Activated T-cell treated with anti-CD3 and anti-CD28 coated beads, Interleukin-2, amount 50 U/mL, for 4 hours (primary cell): ENCODE results near the gene MYO5B. TPM values are rescaled to one million over a fixed set of nuclear protein-coding genes. Genes with fewer than 3 reads are reported as not detected.

ENCODE experiments used
- ATAC-seq, 2 donors: fragments of 200-7000 bp; cut with Tn5 transposase; one replicate each; pipeline ENCODE4 v1.10.0; 2021
- DNase-seq: peaks from one replicate; pipeline ENCODE4 v3.0.0-alpha.2; 2020
- H3K27me3 Mint-ChIP-seq: one replicate; pipeline ENCODE4 v1.8.0; 2021; ENCODE audit warnings: low read depth, mixed read lengths
- H3K36me3 Mint-ChIP-seq: one replicate; pipeline ENCODE4 v1.8.0; 2022; ENCODE audit warnings: mixed read lengths; ENCODE audit not compliant: insufficient read depth
- H3K4me1 Mint-ChIP-seq: one replicate; pipeline ENCODE4 v1.8.0; 2021; ENCODE audit warnings: low read depth, mixed read lengths
- H3K4me3 Mint-ChIP-seq: one replicate; pipeline ENCODE4 v1.8.0; 2021; ENCODE audit warnings: mild to moderate bottlenecking, moderate library complexity, mixed read lengths
- H3K9me3 Mint-ChIP-seq: one replicate; pipeline ENCODE4 v1.8.0; 2021; ENCODE audit warnings: mixed read lengths
- total RNA-seq, 3 donors: library from RNA; stranded (reverse); gene quantifications; one replicate each; pipeline ENCODE4 v1.2.1, GENCODE V29; 2021

Gene MYO5B
- total RNA-seq, 3 donors from 2014 or later, result 0.13 to 0.14 (median 0.13) TPM

DNA sequence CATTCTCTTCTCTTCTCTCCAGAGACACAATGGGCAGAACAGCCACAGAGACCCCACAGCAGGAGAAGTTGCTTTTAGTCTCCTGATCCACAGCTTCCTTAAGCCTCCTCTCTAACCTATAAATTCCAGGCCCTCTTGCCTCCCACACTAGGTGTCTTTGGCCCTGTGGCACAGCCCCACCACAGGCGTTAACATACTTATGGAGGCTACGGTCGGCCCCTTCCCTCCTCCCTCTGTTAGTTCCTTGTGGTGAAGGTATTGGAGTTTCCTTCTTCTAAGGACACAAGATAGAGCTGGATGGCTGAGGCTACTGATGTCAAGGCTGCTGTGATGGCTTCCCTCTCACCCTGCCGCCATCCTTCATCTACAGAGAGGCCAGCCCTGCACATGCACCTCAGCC is 258.1 kb downstream of the MYO5B start:
- no peaks in the 10 kb centered on the region for H3K27me3 Mint-ChIP-seq
- H3K36me3 Mint-ChIP-seq, result no peaks in the 10 kb centered on the region
- H3K9me3 Mint-ChIP-seq, result no peaks in the 10 kb centered on the region
- no peak overlapping the region for H3K4me3 Mint-ChIP-seq
- ATAC-seq, result no peak
- DNase-seq, result no peak
- H3K4me1 Mint-ChIP-seq, result no peaks in the 10 kb centered on the region

GRCh38 chr18:49935215-49935614 is 259.7 kb downstream of the MYO5B start:
- Mint-ChIP-seq H3K27me3 (no peaks in the 10 kb centered on the region), H3K9me3 (no peaks in the 10 kb centered on the region), H3K4me1 (no peaks in the 10 kb centered on the region), H3K4me3 (no peak overlapping the region), H3K36me3 (no peaks in the 10 kb centered on the region)
- DNase-seq, result no peak
- no peak for ATAC-seq

- Mint-ChIP-seq H3K36me3 (no peaks in the 10 kb centered on the region), H3K4me3 (no peak overlapping the region), H3K4me1 (no peaks in the 10 kb centered on the region), H3K9me3 (no peaks in the 10 kb centered on the region), H3K27me3 (no peaks in the 10 kb centered on the region)
- ATAC-seq, result no peak
- no peak for DNase-seq
Measured at GRCh38 chr18:49934457-49934856, 260.5 kb downstream of the MYO5B start.

GRCh38 chr18:49933530-49934128 is 261.3 kb downstream of the MYO5B start:
- Mint-ChIP-seq H3K9me3 (no peaks in the 10 kb centered on the region), H3K36me3 (no peaks in the 10 kb centered on the region), H3K4me3 (no peak overlapping the region), H3K4me1 (no peaks in the 10 kb centered on the region), H3K27me3 (no peaks in the 10 kb centered on the region)
- DNase-seq (no peak), ATAC-seq (peak in 1 of 2 donors; percentile 21)

- no peaks in the 10 kb centered on the region for H3K36me3 Mint-ChIP-seq
- no peaks in the 10 kb centered on the region for H3K4me1 Mint-ChIP-seq
- DNase-seq (no peak), ATAC-seq (no peak)
- peaks cover 3% of the 10 kb centered on the region for H3K27me3 Mint-ChIP-seq
- no peaks in the 10 kb centered on the region for H3K9me3 Mint-ChIP-seq
- H3K4me3 Mint-ChIP-seq, result no peak overlapping the region
Measured at GRCh38 chr18:49931760-49932159, 263.2 kb downstream of the MYO5B start.

GRCh38 chr18:49931179-49931578 is 263.8 kb downstream of the MYO5B start:
- H3K9me3 Mint-ChIP-seq, result no peaks in the 10 kb centered on the region
- no peak for DNase-seq
- ATAC-seq, result no peak
- no peaks in the 10 kb centered on the region for H3K4me1 Mint-ChIP-seq
- H3K4me3 Mint-ChIP-seq, result no peak overlapping the region
- peaks cover 3% of the 10 kb centered on the region for H3K27me3 Mint-ChIP-seq
- no peaks in the 10 kb centered on the region for H3K36me3 Mint-ChIP-seq

GRCh38 chr18:49926106-49926745 is 268.7 kb downstream of the MYO5B start:
- DNase-seq (no peak), ATAC-seq (no peak)
- no peaks in the 10 kb centered on the region for H3K36me3 Mint-ChIP-seq
- no peak overlapping the region for H3K4me3 Mint-ChIP-seq
- H3K4me1 Mint-ChIP-seq, result no peaks in the 10 kb centered on the region
- peaks cover 7% of the 10 kb centered on the region for H3K27me3 Mint-ChIP-seq
- H3K9me3 Mint-ChIP-seq, result no peaks in the 10 kb centered on the region

- H3K27me3 Mint-ChIP-seq, result peaks cover 19% of the 10 kb centered on the region
- H3K4me1 Mint-ChIP-seq, result no peaks in the 10 kb centered on the region
- no peak overlapping the region for H3K4me3 Mint-ChIP-seq
- H3K9me3 Mint-ChIP-seq, result no peaks in the 10 kb centered on the region
- ATAC-seq (no peak), DNase-seq (no peak)
- no peaks in the 10 kb centered on the region for H3K36me3 Mint-ChIP-seq
Measured at GRCh38 chr18:49924293-49924983, 270.5 kb downstream of the MYO5B start.

DNA sequence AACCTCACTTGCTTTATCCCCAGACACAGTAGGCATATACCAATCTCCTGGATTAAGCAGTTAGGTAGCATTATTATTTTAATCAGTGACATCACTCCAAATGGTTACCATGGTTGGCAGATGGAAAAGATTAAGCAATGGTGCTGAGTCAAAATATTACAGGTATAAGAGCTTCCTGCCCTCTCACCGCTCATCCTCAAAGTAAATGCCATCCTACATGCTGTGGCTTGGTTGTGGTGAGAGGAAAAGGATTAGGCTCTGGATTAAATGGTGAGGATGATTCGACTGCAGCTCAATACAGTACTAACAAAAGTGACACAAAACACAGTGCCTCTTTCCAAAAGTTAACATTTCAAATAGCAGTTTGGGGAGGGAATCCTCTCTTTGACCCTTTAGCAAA is 272.7 kb downstream of the MYO5B start:
- no peaks in the 10 kb centered on the region for H3K36me3 Mint-ChIP-seq
- H3K4me3 Mint-ChIP-seq, result no peak overlapping the region
- ATAC-seq, result no peak
- DNase-seq, result no peak
- H3K4me1 Mint-ChIP-seq, result no peaks in the 10 kb centered on the region
- peaks cover 31% of the 10 kb centered on the region for H3K27me3 Mint-ChIP-seq
- no peaks in the 10 kb centered on the region for H3K9me3 Mint-ChIP-seq

DNA sequence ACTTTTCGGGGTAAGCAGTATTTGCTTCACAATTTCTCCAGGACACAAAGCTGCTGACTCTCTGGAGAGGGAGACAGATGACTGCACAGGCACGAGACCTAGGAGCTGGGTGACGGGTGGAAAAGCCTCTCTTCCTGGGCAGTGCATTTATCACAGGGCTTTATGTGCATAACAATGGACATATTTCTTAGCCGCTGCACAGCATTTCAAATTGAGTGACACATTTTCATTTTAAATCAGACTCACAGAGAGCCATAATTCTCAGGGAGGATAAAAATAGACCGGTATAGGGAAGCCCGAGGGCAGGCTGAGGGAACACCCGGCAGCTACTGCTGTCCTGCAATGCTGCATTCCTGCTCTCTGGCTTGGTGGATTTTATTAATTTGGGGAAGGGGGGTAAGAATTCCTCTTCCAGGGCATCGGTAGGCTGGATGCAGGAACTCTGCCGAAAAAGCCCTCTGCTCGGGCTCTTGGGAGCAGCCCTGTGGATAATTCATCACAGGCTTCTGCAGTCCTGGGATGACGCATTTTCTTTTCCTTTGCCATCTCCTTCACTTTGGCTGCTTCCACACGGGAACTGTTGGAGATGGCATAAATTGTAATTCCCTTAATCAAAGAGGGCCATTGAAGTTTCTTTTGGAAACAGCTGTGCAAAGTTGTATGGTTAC is 273.5 kb downstream of the MYO5B start:
- no peaks in the 10 kb centered on the region for H3K36me3 Mint-ChIP-seq
- DNase-seq, result no peak
- H3K9me3 Mint-ChIP-seq, result no peaks in the 10 kb centered on the region
- no peaks in the 10 kb centered on the region for H3K4me1 Mint-ChIP-seq
- H3K4me3 Mint-ChIP-seq, result no peak overlapping the region
- no peak for ATAC-seq
- peaks cover 34% of the 10 kb centered on the region for H3K27me3 Mint-ChIP-seq

GRCh38 chr18:49920731-49921130 is 274.2 kb downstream of the MYO5B start:
- peaks cover 34% of the 10 kb centered on the region for H3K27me3 Mint-ChIP-seq
- DNase-seq, result no peak
- H3K4me3 Mint-ChIP-seq, result no peak overlapping the region
- ATAC-seq, result no peak
- H3K9me3 Mint-ChIP-seq, result no peaks in the 10 kb centered on the region
- no peaks in the 10 kb centered on the region for H3K36me3 Mint-ChIP-seq
- no peaks in the 10 kb centered on the region for H3K4me1 Mint-ChIP-seq

DNA sequence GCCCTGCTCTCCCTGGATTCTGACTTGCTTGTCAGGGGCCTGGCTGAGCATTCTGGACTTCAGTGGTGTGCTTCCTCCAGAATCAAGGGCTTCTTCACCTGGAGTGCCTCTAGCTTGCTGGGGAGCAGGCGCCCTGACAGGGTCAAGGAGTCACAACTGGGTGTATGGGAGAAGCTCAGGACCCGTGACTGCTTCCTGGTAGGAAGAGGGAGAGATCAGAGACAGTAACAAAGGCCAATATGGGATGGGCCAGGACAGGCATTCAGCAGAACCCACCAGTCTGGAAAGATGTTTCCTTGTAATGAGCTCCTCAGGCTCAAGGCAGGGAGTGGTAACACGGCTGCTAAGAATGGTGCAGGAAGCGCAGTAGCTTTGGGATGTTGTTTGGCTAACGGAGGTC is 277.2 kb downstream of the MYO5B start:
- ATAC-seq, result no peak
- Mint-ChIP-seq H3K4me1 (no peaks in the 10 kb centered on the region), H3K9me3 (no peaks in the 10 kb centered on the region), H3K36me3 (no peaks in the 10 kb centered on the region), H3K27me3 (peaks cover 42% of the 10 kb centered on the region), H3K4me3 (no peak overlapping the region)
- no peak for DNase-seq

GRCh38 chr18:49915352-49915751 is 279.6 kb downstream of the MYO5B start:
- Mint-ChIP-seq H3K27me3 (peaks cover 33% of the 10 kb centered on the region), H3K4me1 (no peaks in the 10 kb centered on the region), H3K9me3 (peaks cover 4% of the 10 kb centered on the region), H3K36me3 (no peaks in the 10 kb centered on the region), H3K4me3 (no peak overlapping the region)
- DNase-seq (no peak), ATAC-seq (no peak)

DNA sequence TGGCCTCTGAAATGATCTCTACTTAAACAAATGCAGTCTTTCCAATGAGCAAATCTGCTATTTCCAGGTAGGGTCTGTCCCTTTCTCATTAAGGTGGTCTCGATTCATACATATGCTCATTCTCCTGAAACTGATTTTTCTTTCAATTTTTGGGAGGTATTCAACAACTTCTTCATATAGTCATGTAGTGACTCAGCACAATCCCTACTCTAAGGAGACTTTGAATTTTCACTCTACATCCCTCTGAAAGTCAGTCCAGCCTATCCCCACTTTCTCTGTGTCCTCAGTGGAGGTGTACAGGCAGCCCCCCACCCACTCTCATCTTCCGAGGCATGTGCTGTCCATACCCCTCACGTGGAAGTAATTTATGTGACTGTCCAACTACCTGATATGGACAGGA is 281.7 kb downstream of the MYO5B start:
- DNase-seq (no peak), ATAC-seq (no peak)
- H3K9me3 Mint-ChIP-seq, result peaks cover 4% of the 10 kb centered on the region
- H3K4me3 Mint-ChIP-seq, result no peak overlapping the region
- H3K36me3 Mint-ChIP-seq, result no peaks in the 10 kb centered on the region
- peaks cover 17% of the 10 kb centered on the region for H3K27me3 Mint-ChIP-seq
- H3K4me1 Mint-ChIP-seq, result no peaks in the 10 kb centered on the region

DNA sequence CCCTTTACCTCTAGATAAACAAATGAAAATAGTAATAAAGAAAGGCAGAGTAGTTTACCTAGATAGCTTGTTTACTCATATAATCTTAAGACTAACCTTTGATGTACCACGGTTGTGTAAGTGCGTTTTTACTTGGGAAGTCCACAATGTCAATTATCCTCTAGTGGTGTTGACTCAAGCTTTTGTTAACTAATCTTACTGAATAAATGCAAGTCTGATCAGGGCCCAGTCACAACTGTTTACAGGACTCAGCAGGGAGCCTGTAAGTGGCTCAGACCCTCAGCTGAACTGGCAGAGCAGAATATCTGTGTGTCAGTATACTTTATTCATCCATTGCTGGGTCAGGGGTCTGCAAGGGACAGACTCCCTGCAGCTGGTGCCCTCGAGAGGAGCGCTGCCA is 283.5 kb downstream of the MYO5B start:
- peaks cover 8% of the 10 kb centered on the region for H3K27me3 Mint-ChIP-seq
- no peak overlapping the region for H3K4me3 Mint-ChIP-seq

More for the DNA sequence above, 283.5 kb downstream of the MYO5B start:
- no peaks in the 10 kb centered on the region for H3K4me1 Mint-ChIP-seq
- DNase-seq (no peak), ATAC-seq (no peak)
- H3K36me3 Mint-ChIP-seq, result no peaks in the 10 kb centered on the region
- peaks cover 4% of the 10 kb centered on the region for H3K9me3 Mint-ChIP-seq
